Activated CD8-positive, alpha-beta memory T cell treated with anti-CD3 and anti-CD28 coated beads for 24 hours (primary cell): ENCODE data around the gene RNF31.

Experiments
- DNase-seq: peaks from one replicate; pipeline ENCODE4 v3.0.0-alpha.2; 2020

Gene RNF31

GRCh38 chr14:24117179-24117578 lies 30.1 kb upstream of the RNF31 start:
- DNase-seq, result no peak

DNA sequence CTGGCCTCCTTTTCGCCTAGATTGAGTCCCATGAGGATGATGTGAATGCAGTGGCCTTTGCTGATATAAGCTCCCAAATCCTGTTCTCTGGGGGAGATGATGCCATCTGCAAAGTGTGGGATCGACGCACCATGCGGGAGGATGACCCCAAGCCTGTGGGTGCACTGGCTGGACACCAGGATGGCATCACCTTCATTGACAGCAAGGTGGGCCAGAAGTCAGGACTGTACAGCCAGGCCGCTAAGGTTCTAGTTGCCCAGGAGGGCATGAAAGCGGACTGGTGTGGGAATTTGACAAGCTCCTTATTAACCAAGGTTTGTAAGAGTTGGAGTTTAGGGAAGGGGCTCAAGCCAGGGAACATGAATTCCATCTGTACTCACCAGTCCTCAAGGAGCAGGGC lies 27.6 kb upstream of the RNF31 start:
- no peak for DNase-seq

- DNase-seq, result no peak
These were observed 26.1 kb upstream of the RNF31 start for GRCh38 chr14:24121210-24121609.

DNA sequence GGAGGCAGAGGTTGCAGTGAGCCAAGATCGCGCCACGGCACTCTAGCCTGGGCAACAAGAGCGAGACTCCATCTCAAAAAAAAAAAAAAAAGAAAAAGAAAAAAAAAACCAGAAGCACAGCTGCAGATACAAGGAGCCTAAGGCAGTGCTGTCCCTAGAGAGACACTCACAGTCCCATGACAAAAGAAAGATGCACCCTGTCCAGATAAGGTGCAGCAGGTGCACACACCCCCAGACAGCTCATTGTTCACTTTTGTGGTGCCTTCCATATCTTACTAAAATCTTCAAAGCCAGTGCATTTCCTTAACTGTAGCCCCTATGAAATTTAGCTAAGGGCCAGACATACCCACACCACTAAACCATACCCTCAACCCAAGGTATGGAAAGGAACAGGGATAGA lies 24.9 kb upstream of the RNF31 start:
- no peak for DNase-seq

- no peak for DNase-seq
These were observed 24.4 kb upstream of the RNF31 start for GRCh38 chr14:24122898-24123297.

GRCh38 chr14:24123424-24124417 lies 23.6 kb upstream of the RNF31 start:
- no peak for DNase-seq

DNA sequence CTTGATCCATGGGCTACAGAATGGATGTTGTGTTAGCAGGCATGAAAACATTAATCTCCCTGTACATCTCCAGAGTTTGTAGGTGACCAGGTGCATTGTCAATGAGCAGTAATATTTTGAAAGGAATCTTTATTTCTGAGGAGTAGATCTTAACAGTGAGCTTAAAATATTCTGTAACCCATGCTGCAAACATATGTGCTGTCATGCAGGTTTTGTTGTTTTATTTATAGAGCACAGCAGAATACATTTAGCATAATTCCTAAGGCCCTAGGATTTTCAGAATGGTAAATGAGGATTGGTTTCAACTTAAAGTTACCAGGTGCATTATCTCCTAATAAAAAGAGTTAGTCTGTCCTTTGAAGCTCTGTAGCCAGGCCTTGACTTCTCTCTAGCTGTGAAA lies 20.4 kb upstream of the RNF31 start:
- DNase-seq, result no peak

DNA sequence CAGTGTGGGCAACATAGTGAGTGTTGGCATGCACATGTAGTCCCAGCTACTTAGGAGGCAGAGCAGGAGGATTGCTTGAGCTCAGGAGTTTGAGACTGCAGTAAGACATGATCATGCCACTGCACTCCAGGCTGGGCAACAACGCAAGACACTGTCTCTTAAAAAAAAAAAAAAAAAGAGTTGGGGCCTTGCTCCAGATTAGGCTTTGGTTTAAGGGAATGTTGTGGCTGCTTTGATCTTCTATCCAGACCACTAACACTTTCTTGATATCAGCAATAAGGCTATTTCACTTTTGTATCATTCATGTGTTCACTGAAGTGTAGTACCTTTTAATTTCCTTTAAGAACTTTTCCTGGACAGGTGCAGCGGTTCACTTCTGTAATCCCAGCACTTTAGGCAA lies 19.6 kb upstream of the RNF31 start:
- DNase-seq, result no peak

DNA sequence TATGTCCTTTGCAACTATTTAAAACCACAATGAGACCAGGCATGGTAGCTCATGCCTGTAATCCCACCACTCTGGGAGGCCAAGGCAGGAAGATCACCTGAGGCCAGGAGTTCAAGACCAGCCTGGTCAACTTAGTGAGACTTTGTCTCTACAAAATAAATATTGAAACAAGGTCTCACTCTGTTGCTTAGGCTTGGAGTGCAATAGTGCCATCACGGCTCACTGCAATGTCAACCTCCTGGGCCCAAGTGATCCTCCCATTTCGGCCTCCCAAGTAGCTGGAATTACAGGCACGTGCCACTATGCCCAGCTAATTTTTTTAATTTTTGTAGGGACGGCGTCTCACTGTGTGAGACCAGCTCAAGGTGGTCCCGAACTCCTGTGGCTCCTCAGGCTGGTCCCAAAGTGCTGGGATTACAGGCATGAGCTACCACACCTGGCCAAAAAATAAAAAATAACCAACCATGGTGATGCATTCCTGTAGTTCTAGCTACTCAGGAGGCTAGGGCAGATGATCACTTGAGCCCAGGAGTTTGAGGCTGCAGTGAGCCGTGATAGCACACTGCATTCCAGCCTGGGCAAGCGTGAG lies 17.8 kb upstream of the RNF31 start:
- no peak for DNase-seq

DNA sequence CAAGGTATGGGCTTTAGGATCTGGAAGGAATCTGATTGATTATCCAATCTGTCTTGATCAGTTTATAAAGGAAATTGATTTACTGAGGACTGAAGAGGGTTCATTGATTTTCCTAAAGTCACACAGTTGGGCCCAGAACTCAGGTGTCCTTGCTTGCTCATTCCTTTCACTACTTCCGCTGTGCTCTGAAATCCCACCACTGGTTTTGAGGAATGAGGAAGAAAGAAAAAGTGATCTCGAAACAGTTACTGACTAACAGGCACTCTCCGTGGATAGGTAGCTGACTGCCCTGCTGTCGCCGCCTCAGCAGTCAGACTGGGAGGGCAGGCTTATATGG lies 16.9 kb upstream of the RNF31 start, which contains the start of gene FITM1:
TSS of gene FITM1 (plus strand) at position 280 of the 337 bp plus-strand sequence. CDS start 905 bp downstream, outside the sequence.
- no peak for DNase-seq

DNA sequence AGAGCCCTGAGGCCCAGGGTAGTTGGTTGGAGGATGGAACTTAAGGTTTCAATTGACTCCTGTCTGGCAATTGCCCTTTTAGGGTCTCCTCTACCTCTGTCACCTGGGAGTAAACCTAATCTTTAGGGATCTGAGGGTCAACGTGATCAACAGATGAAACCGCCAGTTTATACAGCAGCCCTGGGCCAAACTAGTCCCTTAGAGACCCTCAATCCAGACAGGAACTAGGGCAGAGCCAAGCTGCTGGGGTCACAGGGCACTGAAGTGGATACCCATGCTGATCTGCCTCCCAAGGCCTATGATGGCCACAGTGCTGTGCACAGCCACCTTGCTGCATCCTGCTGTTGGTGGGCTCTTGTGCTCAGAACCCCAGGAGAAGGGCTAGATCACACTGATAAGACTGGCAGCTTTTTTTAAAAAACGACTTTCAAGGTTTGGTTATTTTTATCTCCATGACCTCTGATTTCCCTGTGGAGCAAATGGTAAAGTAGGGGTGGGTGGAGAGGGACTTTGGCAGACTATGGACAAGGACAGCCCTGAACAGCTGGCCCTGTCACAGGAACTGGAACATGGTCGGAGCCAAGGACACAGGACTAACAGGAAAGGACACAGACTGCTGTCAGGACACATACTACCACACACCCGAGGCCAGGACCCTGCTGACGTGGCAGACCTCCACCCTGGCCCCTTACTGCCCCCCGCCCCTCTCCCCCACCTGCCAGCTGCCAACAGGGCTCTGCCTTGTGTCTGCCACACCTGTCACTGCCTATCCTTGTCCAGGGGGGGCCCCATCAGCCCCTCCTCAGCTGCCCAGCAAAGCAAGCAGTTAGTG lies 16.4 kb upstream of the RNF31 start:
- DNase-seq, result no peak

- no peak for DNase-seq
These were observed 15.7 kb upstream of the RNF31 start for GRCh38 chr14:24131549-24131966.

DNA sequence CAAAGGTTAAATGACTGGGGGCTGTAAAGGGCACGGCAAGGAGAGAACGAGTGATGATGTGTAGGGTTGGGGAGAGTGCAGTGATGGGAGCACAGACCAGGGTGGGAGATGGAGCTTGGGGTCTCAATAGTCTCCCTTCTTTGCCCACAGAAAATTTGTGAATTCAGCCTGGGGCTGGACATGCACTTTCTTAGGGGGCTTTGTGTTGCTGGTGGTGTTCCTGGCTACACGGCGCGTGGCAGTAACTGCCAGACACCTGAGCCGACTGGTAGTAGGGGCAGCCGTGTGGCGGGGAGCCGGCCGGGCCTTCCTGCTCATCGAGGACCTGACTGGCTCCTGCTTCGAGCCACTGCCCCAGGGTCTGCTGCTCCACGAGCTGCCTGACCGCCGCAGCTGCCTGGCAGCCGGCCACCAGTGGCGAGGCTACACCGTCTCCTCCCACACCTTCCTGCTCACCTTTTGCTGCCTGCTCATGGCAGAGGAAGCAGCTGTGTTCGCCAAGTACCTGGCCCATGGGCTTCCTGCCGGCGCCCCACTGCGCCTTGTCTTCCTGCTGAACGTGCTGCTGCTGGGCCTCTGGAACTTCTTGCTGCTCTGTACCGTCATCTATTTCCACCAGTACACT lies 15.1 kb upstream of the RNF31 start:
- DNase-seq, result peak; percentile 71

GRCh38 chr14:24132976-24133375 lies 14.3 kb upstream of the RNF31 start:
- no peak for DNase-seq

DNA sequence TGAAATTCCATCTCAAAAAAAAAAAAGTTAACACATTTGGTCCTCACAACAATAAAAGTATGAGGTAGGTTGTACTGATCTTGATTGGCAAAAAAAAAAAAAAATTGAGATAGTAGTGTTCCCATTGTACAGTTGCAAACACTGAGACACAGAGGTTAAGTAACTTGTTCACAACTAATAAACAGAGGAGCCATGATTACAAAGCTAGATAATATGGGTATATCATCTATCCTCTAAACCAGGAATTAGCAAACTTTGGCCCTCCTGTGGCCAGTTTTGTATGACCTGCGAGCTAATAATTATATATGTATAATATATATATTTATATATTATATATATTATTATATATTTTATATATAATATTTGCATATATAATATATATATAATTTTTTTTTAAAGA lies 13.6 kb upstream of the RNF31 start:
- no peak for DNase-seq

DNA sequence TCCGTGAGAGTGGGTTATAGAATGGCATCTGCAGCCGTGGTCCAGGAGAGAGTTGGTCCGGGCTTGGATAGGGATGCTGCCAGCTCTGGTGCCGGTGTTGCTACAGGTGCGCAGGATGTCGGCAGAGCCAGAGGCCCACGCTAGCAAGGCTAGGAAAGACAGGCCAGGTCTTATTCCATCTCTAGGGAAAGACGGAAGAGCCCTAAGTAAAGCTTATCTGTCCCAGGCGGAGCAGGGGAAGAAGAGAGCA lies 11.8 kb upstream of the RNF31 start:
- no peak for DNase-seq

DNA sequence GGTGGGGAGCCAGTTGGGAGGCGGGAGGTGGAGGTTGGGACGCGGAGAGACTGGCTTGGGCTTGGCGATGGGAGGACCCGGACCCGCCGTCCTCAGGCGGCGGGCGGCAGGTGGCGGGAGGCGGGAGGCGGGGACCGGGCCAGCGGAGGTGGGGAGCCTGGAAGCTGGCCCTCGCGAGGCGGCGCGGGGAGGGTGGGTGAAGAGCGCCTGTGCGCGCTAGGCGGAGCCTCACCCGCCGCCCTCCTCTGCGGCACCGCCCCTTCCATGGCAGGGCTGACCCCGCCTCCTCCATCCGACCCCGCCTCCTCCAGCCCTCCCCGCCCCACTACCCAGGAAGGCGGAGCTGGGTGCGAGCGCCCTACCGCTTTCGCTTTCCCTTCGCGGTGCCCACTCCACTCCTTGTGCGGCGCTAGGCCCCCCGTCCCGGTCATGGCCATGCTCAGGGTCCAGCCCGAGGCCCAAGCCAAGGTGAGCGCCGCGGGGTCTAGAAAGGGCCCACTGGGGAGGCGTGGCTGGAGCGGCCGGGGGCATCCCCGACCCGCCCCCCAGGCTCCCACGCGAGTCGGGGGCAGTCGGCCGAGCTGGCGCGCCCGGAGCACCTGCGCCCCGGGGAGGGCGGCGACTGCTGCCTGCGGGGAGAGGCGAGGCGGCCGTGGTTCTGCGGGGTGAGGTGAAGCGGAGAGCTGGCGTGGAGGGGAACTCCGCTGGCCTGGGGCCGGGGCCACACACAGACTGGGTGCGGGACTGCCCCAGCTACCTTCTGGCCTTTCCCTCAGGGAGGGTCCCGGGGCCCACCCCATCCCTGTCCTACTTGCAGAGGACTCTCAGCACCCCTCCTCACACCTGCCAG lies 11.2 kb upstream of the RNF31 start, which contains the start of gene PSME1:
TSS of gene PSME1 (plus strand) at position 361 of the 850 bp plus-strand sequence. CDS start at position 430, 69 bp downstream.
- peak; percentile 98 for DNase-seq

- no peak for DNase-seq
These were observed 10.4 kb upstream of the RNF31 start for GRCh38 chr14:24136684-24137528.

DNA sequence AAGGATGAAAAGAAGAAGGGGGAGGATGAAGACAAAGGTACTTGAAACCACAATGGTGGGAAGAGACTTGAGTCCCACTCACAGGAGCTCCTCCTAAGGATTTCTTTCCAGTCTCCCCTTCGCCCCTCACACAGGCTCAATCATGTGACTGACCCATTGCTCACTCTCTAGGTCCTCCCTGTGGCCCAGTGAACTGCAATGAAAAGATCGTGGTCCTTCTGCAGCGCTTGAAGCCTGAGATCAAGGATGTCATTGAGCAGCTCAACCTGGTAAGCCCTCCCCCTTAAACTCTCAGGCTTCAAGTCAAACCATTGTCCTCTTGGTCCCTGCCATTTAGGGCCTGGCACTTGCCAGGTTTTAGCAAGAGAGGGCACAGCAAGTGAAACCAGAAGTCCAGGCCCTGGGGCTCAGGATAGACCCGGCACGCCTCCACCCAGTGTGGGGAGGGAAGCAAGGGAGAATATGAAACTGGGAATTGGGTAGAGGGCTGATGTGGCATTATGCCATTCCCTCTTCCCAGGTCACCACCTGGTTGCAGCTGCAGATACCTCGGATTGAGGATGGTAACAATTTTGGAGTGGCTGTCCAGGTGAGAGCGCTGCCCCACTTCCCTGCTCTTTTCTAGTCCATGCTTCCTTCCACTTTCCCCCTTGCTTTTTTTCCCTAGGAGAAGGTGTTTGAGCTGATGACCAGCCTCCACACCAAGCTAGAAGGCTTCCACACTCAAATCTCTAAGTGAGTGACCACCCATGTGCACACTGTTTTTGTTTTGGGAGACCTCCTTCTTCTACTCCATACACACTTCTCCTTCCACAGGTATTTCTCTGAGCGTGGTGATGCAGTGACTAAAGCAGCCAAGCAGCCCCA lies 9.5 kb upstream of the RNF31 start:
- DNase-seq, result no peak
